CD4-positive, alpha-beta memory T cell (primary cell): ENCODE measurements around the gene BPGM. TPM values are rescaled to one million over a fixed set of nuclear protein-coding genes. Genes with fewer than 3 reads are reported as not detected.
A peak's percentile ranks its signal among the peaks of the same experiment; 100 is the strongest.

Experiments used
- CTCF ChIA-PET: fragments of 350-600 bp; sonication (Branson Sonifier 250); formaldehyde crosslinking; loops from one replicate; lab custom pipeline; 2021; ENCODE audit warnings: inconsistent platforms; ENCODE audit not compliant: partially characterized antibody; lab: Charles Lee
- POLR2A ChIA-PET: fragments of 350-600 bp; sonication (Branson Sonifier 250); formaldehyde crosslinking; loops from one replicate; lab custom pipeline; 2021; ENCODE audit not compliant: partially characterized antibody; lab: Charles Lee
- DNase-seq, 5 donors: peaks; one replicate each; pipeline versions ENCODE4 v3.0.0 to v3.0.0-alpha.2; 2020 to 2022; ENCODE audit warnings: mixed read lengths in 1 of 5
- H3K27ac ChIP-seq: one replicate; pipeline ENCODE4 v1.7.0; 2013; ENCODE audit warnings: low read depth, low read length
- H3K27me3 ChIP-seq: 2 replicates; pipeline ENCODE4 v1.7.0; 2013; ENCODE audit warnings: mild to moderate bottlenecking, low read length, moderate library complexity; ENCODE audit not compliant: insufficient read depth
- H3K36me3 ChIP-seq: 2 replicates; pipeline ENCODE4 v1.7.0; 2013; ENCODE audit warnings: mild to moderate bottlenecking, low read length, moderate library complexity; ENCODE audit not compliant: insufficient read depth
- H3K4me1 ChIP-seq: 2 replicates; pipeline ENCODE4 v1.7.0; 2013; ENCODE audit warnings: mild to moderate bottlenecking, low read length, moderate library complexity; ENCODE audit not compliant: insufficient read depth
- H3K4me3 ChIP-seq, 2 donors: one replicate each; pipeline ENCODE4 v1.7.0; 2013; ENCODE audit warnings: low read length in 2 of 2, mild to moderate bottlenecking in 1 of 2
- H3K9me3 ChIP-seq, 2 donors: one replicate each; pipeline ENCODE4 v1.7.0; 2013; ENCODE audit warnings: low read length in 2 of 2, control low read depth in 1 of 2; ENCODE audit not compliant: control insufficient read depth in 1 of 2
- H3K27ac Mint-ChIP-seq, 7 donors: one replicate each; pipeline ENCODE4 v1.8.0; 2020 to 2021; ENCODE audit warnings: mixed read lengths in 7 of 7, mild to moderate bottlenecking in 6 of 7, inconsistent platforms in 3 of 7, moderate library complexity in 3 of 7
- H3K27me3 Mint-ChIP-seq, 2 donors: one replicate each; pipeline ENCODE4 v1.8.0; 2020 to 2021; ENCODE audit warnings: mixed read lengths in 2 of 2
- H3K36me3 Mint-ChIP-seq, 2 donors: one replicate each; pipeline ENCODE4 v1.8.0; 2020 to 2021; ENCODE audit warnings: mixed read lengths in 2 of 2, inconsistent platforms in 1 of 2, mild to moderate bottlenecking in 1 of 2
- H3K4me1 Mint-ChIP-seq, 4 donors: one replicate each; pipeline ENCODE4 v1.8.0; 2020 to 2021; ENCODE audit warnings: mixed read lengths in 4 of 4, mild to moderate bottlenecking in 1 of 4
- H3K4me3 Mint-ChIP-seq, 8 donors: one replicate each; pipeline ENCODE4 v1.8.0; 2020 to 2021; ENCODE audit warnings: mixed read lengths in 8 of 8, mild to moderate bottlenecking in 7 of 8, moderate library complexity in 6 of 8, inconsistent platforms in 3 of 8
- H3K9me3 Mint-ChIP-seq, 8 donors: one replicate each; pipeline ENCODE4 v1.8.0; 2020 to 2021; ENCODE audit warnings: mixed read lengths in 8 of 8, mild to moderate bottlenecking in 5 of 8, inconsistent platforms in 3 of 8, moderate library complexity in 1 of 8
- intact Hi-C: fragments of 100-400 bp; cut with micrococcal nuclease; formaldehyde crosslinking; loops from one replicate; pipeline ENCODE4 v1.15.1; 2023
- polyA plus RNA-seq, 2 donors: library from polyadenylated mRNA; unstranded; fragments of 300-500 nt; fragmentation: Illumina TruSeq; gene quantifications; one replicate each; pipeline ENCODE4 v1.2.3, GENCODE V29; 2021
- total RNA-seq, 2 experiments: library from RNA; stranded (reverse); gene quantifications; one replicate each; pipeline ENCODE4 v1.2.3, GENCODE V29; 2021

BPGM gene
- total and polyA plus RNA-seq, 4 experiments from 2014 or later, result 13.7 to 27.8 (median 18.4) TPM

DNA sequence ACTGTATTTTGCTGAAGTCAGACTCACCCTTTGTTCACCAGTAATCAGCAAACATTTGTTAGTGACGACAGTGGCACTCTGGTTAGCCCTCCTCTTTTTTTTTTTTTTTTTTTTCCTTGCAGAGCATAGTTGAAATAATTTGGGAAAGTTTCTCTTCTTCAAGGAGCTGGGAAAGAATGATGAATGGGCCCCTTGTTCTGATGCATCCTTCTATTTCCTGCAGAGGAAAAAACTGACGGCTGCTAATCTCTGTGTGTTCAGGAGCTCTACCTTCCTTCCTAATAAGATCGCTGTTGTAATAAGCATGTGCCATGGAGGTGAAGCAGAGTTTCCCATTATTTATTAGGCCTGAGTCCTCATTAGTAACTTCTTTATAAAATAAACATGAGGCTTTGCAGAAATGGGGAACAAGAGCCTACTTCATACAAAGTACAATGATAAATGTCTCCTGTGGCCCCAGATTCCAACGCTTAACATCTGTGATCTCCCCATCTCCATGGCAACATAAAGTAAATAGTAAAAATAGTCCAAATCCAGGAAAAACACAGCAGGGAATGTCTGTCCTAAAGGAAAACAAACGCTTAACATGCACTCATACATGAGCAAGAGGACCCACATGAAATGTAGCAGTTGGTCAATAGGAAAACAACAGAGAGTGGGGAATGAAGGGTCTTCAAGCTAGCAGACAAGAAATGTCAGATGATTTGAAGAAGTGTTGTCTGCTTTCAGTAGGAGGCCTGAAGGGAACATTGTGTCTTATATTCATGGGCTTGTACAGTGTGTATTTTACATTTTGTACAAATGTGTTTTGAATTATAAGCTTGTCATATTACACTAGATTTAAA lies 73.7 kb downstream of the BPGM start:
- Mint-ChIP-seq H3K4me1 (no peaks in the 10 kb centered on the region), H3K4me3 (no peak overlapping the region), H3K27me3 (peaks cover 0 to 5% of the 10 kb centered on the region in 2 donors), H3K9me3 (peaks cover 0 to under 1% (median 0%) of the 10 kb centered on the region in 8 donors), H3K36me3 (no peaks in the 10 kb centered on the region), H3K27ac (no peak overlapping the region)
- intact Hi-C loops, result no loop called here
- H3K4me1 ChIP-seq, result no peaks in the 10 kb centered on the region
- H3K36me3 ChIP-seq, result no peaks in the 10 kb centered on the region
- ChIA-PET POLR2A (no interaction called here), CTCF (interaction anchor here (0.6 kb wide), 1 partner anchor 36 kb away, joined by 3 read pairs; no protein-coding TSS in a partner anchor)
- H3K4me3 ChIP-seq, result no peak overlapping the region
- H3K9me3 ChIP-seq, result no peaks in the 10 kb centered on the region
- H3K27ac ChIP-seq, result no peak overlapping the region
- no peaks in the 10 kb centered on the region for H3K27me3 ChIP-seq
- DNase-seq, result no peak

- no peaks in the 10 kb centered on the region for H3K4me1 Mint-ChIP-seq
- intact Hi-C loops, result no loop called here
- H3K4me3 ChIP-seq, result no peak overlapping the region
- peaks cover 0 to 5% of the 10 kb centered on the region in 2 donors for H3K27me3 Mint-ChIP-seq
- POLR2A ChIA-PET, result no interaction called here
- peaks cover 0 to 5% (median 2%) of the 10 kb centered on the region in 8 donors for H3K9me3 Mint-ChIP-seq
- CTCF ChIA-PET, result no interaction called here
- H3K27me3 ChIP-seq, result no peaks in the 10 kb centered on the region
- H3K36me3 Mint-ChIP-seq, result no peaks in the 10 kb centered on the region
- no peak for DNase-seq
- H3K9me3 ChIP-seq, result no peaks in the 10 kb centered on the region
- no peak overlapping the region for H3K27ac Mint-ChIP-seq
- no peaks in the 10 kb centered on the region for H3K4me1 ChIP-seq
- H3K36me3 ChIP-seq, result no peaks in the 10 kb centered on the region
- no peak overlapping the region for H3K27ac ChIP-seq
- H3K4me3 Mint-ChIP-seq, result no peak overlapping the region
Observed at GRCh38 chr7:134721171-134721570, 74.5 kb downstream of the BPGM start.

GRCh38 chr7:134722786-134723322 lies 76.2 kb downstream of the BPGM start:
- Mint-ChIP-seq H3K4me1 (no peaks in the 10 kb centered on the region), H3K36me3 (no peaks in the 10 kb centered on the region), H3K9me3 (peaks cover 0 to 5% (median 2%) of the 10 kb centered on the region in 8 donors), H3K27ac (no peak overlapping the region), H3K4me3 (no peak overlapping the region), H3K27me3 (peaks cover 0 to 5% of the 10 kb centered on the region in 2 donors)
- intact Hi-C loops, result no loop called here
- Histone ChIP-seq H3K27me3 (no peaks in the 10 kb centered on the region), H3K9me3 (no peaks in the 10 kb centered on the region), H3K4me3 (no peak overlapping the region), H3K4me1 (no peaks in the 10 kb centered on the region), H3K27ac (no peak overlapping the region), H3K36me3 (no peaks in the 10 kb centered on the region)
- POLR2A ChIA-PET, result no interaction called here
- no peak for DNase-seq
- CTCF ChIA-PET, result interaction anchor here (1.5 kb wide), 2 partner anchors 75 to 111 kb away, joined by 3 to 4 read pairs; no protein-coding TSS in a partner anchor

GRCh38 chr7:134723892-134724291 lies 77.2 kb downstream of the BPGM start:
- DNase-seq, result no peak
- intact Hi-C loops, result no loop called here
- no peak overlapping the region for H3K27ac ChIP-seq
- no peaks in the 10 kb centered on the region for H3K9me3 ChIP-seq
- H3K4me3 Mint-ChIP-seq, result no peak overlapping the region
- peak overlapping the region in 1 of 7 donors; percentile 58 for H3K27ac Mint-ChIP-seq
- CTCF ChIA-PET, result interaction anchor here (0.7 to 1.5 kb wide), 4 partner anchors 13 to 112 kb away, joined by 3 to 5 read pairs (median 4); no protein-coding TSS in a partner anchor
- H3K4me1 ChIP-seq, result no peaks in the 10 kb centered on the region
- no peak overlapping the region for H3K4me3 ChIP-seq
- H3K36me3 ChIP-seq, result no peaks in the 10 kb centered on the region
- POLR2A ChIA-PET, result no interaction called here
- H3K27me3 Mint-ChIP-seq, result peaks cover 0 to 4% of the 10 kb centered on the region in 2 donors
- H3K36me3 Mint-ChIP-seq, result no peaks in the 10 kb centered on the region
- H3K9me3 Mint-ChIP-seq, result peaks cover 0 to 5% (median 2%) of the 10 kb centered on the region in 8 donors
- no peaks in the 10 kb centered on the region for H3K27me3 ChIP-seq
- H3K4me1 Mint-ChIP-seq, result no peaks in the 10 kb centered on the region

- Histone ChIP-seq H3K27me3 (no peaks in the 10 kb centered on the region), H3K4me3 (no peak overlapping the region), H3K4me1 (no peaks in the 10 kb centered on the region), H3K27ac (no peak overlapping the region), H3K9me3 (no peaks in the 10 kb centered on the region), H3K36me3 (no peaks in the 10 kb centered on the region)
- CTCF ChIA-PET, result interaction anchor here (0.8 to 0.9 kb wide), 3 partner anchors 14 to 24 kb away, joined by 4 to 5 read pairs (median 4); no protein-coding TSS in a partner anchor
- Mint-ChIP-seq H3K27me3 (peaks cover 0 to 3% of the 10 kb centered on the region in 2 donors), H3K9me3 (peaks cover 0 to 5% (median 2%) of the 10 kb centered on the region in 8 donors), H3K4me3 (no peak overlapping the region), H3K4me1 (no peaks in the 10 kb centered on the region), H3K27ac (no peak overlapping the region), H3K36me3 (no peaks in the 10 kb centered on the region)
- DNase-seq, result no peak
- intact Hi-C loops, result no loop called here
- POLR2A ChIA-PET, result interaction anchor here (0.9 kb wide), 1 partner anchor 79 kb away, joined by 3 read pairs; no protein-coding TSS in a partner anchor
Observed at GRCh38 chr7:134724606-134725005, 78.0 kb downstream of the BPGM start.

DNA sequence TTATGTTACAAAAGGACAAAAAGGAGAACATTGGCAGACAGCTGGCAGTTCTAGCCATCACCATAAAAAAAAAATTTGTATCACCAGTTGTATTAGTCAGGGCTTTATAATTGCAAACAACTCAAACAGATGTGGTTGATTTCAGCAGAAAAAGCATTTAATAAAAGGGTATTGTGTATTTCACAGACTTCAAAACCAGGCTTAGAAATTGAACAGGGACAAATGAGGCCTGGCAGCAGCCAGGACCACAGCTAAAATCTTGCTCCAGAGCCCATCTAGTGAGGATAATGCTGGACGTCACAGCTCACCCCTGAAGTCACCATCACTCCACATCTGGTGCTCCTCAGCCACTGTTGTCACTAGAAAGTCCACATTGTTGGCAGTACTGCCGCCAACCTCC lies 79.9 kb downstream of the BPGM start:
- no peak for DNase-seq
- no peak overlapping the region for H3K4me3 ChIP-seq
- H3K27ac ChIP-seq, result no peak overlapping the region
- H3K27ac Mint-ChIP-seq, result no peak overlapping the region
- no peak overlapping the region for H3K4me3 Mint-ChIP-seq
- H3K27me3 ChIP-seq, result no peaks in the 10 kb centered on the region
- H3K9me3 ChIP-seq, result no peaks in the 10 kb centered on the region
- H3K9me3 Mint-ChIP-seq, result peaks cover 0 to 5% (median 2%) of the 10 kb centered on the region in 8 donors
- intact Hi-C loops, result no loop called here
- H3K27me3 Mint-ChIP-seq, result peaks cover 0 to 3% of the 10 kb centered on the region in 2 donors
- no peaks in the 10 kb centered on the region for H3K4me1 Mint-ChIP-seq
- POLR2A ChIA-PET, result no interaction called here
- H3K4me1 ChIP-seq, result no peaks in the 10 kb centered on the region
- H3K36me3 ChIP-seq, result no peaks in the 10 kb centered on the region
- CTCF ChIA-PET, result interaction anchor here (1.1 to 1.2 kb wide), 2 partner anchors 9 to 259 kb away, joined by 3 to 4 read pairs; partner anchors contain the start of gene AGBL3
- H3K36me3 Mint-ChIP-seq, result no peaks in the 10 kb centered on the region

- Histone ChIP-seq H3K4me3 (no peak overlapping the region), H3K4me1 (no peaks in the 10 kb centered on the region), H3K9me3 (no peaks in the 10 kb centered on the region), H3K27ac (no peak overlapping the region), H3K36me3 (no peaks in the 10 kb centered on the region), H3K27me3 (no peaks in the 10 kb centered on the region)
- no peak for DNase-seq
- Mint-ChIP-seq H3K27me3 (no peaks in the 10 kb centered on the region), H3K27ac (no peak overlapping the region), H3K36me3 (no peaks in the 10 kb centered on the region), H3K4me1 (no peaks in the 10 kb centered on the region), H3K4me3 (no peak overlapping the region), H3K9me3 (peaks cover 0 to 5% (median 2%) of the 10 kb centered on the region in 8 donors)
- POLR2A ChIA-PET, result no interaction called here
- intact Hi-C loops, result no loop called here
- CTCF ChIA-PET, result interaction anchor here (1.4 to 1.6 kb wide), 2 partner anchors 17 to 95 kb away, joined by 3 to 6 read pairs; no protein-coding TSS in a partner anchor
Observed at GRCh38 chr7:134727711-134728110, 81.1 kb downstream of the BPGM start.
